OCI-M1 (cell line): ENCODE results near the gene PIPOX.
A peak's percentile ranks its signal among the peaks of the same experiment; 100 is the strongest.

Experiments
- DNase-seq: peaks from one replicate; lab custom pipeline; 2025; lab: John Stamatoyannopoulos, UW

Gene PIPOX

DNA sequence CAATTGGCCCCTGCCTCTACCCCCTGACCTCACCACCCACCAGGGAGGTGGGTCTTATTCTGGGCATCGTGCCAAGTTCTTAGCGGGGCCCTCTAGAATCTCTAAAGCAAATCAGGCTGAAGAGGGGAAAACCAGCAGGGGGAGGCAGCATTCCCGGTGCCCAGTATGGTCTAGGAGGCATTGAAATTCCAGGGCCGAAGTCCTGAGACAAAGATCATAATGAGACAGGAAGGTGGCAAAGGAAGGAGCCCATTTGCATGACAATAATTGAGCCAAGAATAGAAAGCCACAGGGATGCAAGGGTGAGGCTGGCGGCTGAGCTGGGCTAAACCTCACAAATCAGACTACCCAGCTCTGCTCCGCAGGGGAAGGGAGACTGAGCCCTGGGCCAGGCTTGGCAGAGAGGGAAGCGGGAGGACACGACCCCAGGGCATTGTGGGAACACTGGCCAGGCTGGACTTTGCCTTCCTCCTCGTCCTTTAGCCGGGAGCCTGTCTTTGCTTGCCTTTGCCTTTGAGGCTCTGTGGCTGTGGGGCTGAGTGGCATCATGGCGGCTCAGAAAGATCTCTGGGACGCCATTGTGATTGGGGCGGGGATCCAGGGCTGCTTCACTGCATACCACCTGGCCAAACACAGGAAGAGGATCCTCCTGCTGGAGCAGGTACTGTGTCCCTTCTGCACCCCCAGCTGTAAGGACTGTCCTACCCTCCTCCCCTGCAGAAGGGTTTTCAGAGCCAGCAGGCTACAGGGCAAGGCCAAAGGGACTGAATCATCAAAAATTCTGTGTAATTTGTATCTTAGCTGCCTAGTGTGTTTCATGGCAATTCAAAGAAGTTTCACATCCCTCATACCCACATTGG, at the start of gene PIPOX:
Gene PIPOX (plus strand): TSS at position 463 of the 860 bp plus-strand sequence. CDS start 85 bp downstream, at position 548.
- DNase-seq: peak; percentile 92

GRCh38 chr17:28993645-28994426, 49.1 kb upstream of the PIPOX start:
- no peak for DNase-seq

- no peak for DNase-seq
These were observed 46.3 kb upstream of the PIPOX start for GRCh38 chr17:28996554-28997096.

GRCh38 chr17:28997806-28998205, 45.1 kb upstream of the PIPOX start:
- DNase-seq: no peak

- no peak for DNase-seq
These were observed 43.7 kb upstream of the PIPOX start for GRCh38 chr17:28999206-28999605.

GRCh38 chr17:29000973-29001372, 42.0 kb upstream of the PIPOX start:
- DNase-seq: no peak

DNA sequence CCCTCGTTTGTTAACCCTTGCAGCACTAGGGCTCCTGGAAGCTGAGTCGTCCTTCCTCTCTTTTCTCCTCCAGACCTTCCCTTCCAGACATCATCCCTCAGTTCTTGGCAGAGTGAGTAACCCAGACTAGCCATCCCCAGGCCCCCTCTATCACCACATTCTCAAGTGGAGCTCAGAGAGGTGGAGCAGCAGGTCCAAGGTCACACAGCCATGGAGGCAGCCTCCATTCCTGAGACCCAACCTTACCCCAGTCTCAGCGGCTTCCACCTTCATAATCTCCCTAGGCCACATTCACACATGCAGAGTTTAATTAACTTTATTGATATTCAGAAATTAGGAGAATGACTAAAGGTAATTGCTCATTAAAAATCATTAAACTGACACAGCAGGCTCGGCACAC, 40.1 kb upstream of the PIPOX start:
- DNase-seq: no peak

DNA sequence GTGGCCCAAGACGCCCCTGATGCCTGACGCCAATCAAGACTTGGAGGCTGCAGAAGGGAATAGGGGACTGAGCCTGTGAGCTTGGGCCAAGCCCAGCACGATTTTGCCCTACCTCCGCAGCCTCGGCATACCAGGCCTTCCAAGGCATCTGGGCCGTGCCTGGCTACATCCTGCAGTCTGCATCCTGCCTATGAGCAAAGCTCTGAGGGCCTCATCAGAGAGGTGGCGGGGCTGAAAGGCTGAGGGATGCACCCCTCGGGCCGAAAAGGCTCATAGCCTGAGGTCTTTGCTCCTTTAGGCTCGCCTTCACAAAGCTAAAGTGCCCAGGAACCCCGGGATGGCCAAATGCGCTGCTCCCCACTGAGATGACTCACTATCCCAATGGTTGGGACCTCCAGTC, 39.7 kb upstream of the PIPOX start:
- no peak for DNase-seq

GRCh38 chr17:29004081-29004692, 38.8 kb upstream of the PIPOX start:
- no peak for DNase-seq

GRCh38 chr17:29005936-29006511, 36.9 kb upstream of the PIPOX start, which contains the start of gene SEZ6:
SEZ6 (minus strand) TSS chr17:29006033; CDS start chr17:29005869, 164 bp downstream.
- DNase-seq: peak; percentile 88

DNA sequence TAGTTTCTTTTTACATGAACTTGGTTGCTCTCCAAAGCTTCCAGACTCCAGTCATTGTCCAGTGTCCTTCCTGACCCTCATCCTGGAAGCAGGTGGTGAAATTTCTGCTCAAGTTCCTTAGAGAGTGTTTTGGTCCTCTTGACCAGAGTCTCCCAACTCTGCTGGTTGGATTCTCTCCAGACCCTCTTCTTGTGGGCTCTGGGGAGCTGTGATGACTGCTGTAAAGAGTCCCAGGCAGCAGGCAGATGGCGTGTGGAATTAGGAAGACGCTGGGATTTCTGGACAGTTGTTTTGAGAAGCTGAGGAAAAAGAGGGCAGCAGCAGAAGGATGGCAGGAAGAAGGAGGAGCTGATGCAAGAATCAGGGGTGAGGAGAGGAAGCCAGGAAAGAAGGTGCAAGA, 35.5 kb upstream of the PIPOX start:
- no peak for DNase-seq

DNA sequence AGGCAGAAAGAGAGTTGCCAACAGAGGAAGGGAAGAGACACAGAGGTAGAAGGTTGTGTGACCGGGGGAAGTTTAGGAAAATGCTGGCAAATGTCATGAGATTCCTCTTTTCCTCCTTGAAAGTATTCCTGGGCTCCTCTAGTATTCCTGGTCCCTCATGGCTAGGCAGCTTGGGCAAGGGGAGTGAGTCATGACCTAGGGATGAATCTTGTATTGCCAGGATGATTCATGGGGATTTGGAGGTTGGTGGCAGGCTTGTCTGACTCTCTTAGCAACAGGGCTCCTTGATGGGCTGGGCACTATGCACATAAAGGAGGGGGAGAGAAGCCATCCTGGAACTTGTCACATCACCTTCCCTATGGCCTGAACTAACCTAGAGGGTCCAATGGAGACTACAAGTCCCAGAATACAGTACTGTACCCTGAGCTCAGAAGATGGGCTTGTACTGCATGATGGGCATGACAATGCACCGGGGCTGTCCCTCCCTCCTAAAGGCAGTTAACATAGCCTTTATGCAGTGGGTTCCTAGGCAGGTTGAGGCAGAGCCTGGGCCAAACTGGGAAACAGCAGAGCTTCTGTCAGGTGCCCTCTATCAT, 35.0 kb upstream of the PIPOX start:
- no peak for DNase-seq

GRCh38 chr17:29008591-29008990, 34.4 kb upstream of the PIPOX start:
- no peak for DNase-seq

GRCh38 chr17:29010129-29010528, 32.8 kb upstream of the PIPOX start:
- no peak for DNase-seq

GRCh38 chr17:29010586-29010985, 32.4 kb upstream of the PIPOX start:
- no peak for DNase-seq

GRCh38 chr17:29012535-29012934, 30.4 kb upstream of the PIPOX start:
- no peak for DNase-seq

GRCh38 chr17:29014716-29015115, 28.2 kb upstream of the PIPOX start:
- no peak for DNase-seq

DNA sequence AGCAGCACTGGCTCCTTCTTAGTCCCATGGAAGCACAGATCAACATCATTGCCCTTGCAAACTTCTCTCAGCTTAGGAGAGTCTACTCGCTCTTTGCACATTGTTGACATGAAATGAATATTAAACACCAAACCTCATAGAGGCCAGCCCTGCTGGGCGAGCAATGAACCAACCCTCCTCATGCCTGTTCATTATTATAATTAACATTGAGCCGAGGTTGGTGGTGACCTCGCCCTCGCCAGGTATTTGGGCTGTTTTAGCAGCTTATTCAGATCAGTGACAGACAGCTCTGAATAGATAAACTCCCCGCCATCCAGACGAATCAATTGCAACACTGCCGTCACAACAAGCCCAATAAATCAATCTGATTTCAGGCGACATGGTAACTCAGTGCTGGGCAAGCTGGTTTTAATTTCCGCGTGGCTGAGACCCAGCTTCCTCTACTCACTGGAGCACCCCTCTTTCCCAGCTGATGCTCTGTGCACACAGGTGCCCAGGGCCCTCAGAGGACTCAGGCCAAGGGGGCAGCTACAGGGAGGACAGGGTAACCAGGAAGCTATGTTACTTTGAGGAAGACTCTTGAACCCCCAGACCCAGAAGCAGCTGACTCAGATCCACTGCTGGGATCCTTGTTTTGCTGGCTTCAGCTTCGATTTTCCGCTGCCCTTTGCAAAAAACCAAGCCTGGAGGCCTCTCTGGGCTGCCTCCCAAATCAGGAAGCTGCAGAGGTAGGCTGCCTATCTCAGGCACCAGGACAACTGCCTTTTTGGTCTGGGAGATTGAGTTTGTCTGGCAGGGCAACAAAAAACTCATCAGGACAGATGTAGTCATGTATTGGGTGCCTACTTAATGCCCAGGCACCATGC, 26.4 kb upstream of the PIPOX start:
- DNase-seq: no peak

DNA sequence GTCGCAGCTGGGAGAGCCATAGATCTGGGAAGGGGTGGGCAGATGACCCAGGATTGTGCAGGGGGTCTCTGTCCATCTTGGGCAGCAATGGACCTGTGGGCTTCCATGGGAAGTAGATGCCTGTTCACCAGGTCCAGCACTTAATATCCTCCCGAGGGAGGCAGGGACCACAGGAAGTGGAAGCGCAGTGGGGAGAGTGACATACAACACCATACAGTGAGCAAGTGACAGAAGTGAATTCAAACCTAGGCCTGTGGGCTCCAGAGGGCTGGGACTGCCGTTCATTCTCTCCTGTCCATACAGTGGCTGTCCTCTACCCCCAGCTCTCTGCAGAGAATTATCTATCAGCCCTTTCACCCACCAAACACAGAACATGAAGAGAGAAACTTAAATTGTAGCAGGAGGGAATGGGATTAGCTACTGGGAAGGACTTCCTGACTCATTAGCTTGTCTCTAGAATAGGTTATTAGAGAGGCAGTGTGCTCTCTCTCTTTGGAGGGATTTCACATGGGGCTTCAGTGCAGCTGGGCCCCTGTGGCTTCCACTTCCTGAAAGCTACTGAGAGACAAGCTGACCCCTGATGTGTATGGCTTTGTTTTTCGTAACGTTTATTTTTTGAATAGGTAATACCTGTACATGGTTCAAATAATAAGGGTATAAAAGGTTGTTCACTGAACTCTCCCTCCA, 24.0 kb upstream of the PIPOX start:
- no peak for DNase-seq
